Nephron progenitor cell (in vitro differentiated cells): ENCODE measurements around the gene RAB7B.
"Not testable (repeated sequence)": the region's sequence is repeated elsewhere in the genome, so short reads cannot be mapped to it uniquely, and the experiment has no call there.

Experiments
- DNase-seq: peaks from one replicate; pipeline ENCODE4 v3.0.0; 2021
- H3K27ac Mint-ChIP-seq: 2 replicates; pipeline ENCODE4 v1.8.0; 2021; ENCODE audit warnings: mild to moderate bottlenecking, moderate library complexity, mixed read lengths
- H3K27me3 Mint-ChIP-seq: 2 replicates; pipeline ENCODE4 v1.8.0; 2021; ENCODE audit warnings: mild to moderate bottlenecking, low read depth, mixed read lengths; ENCODE audit not compliant: poor library complexity
- H3K36me3 Mint-ChIP-seq: 2 replicates; pipeline ENCODE4 v1.8.0; 2021; ENCODE audit warnings: low read depth, mixed read lengths
- H3K4me1 Mint-ChIP-seq: 2 replicates; pipeline ENCODE4 v1.8.0; 2021; ENCODE audit warnings: mixed read lengths
- H3K4me3 Mint-ChIP-seq: 2 replicates; pipeline ENCODE4 v1.8.0; 2021; ENCODE audit warnings: mild to moderate bottlenecking, moderate library complexity, mixed read lengths
- H3K9me3 Mint-ChIP-seq: 2 replicates; pipeline ENCODE4 v1.8.0; 2021; ENCODE audit warnings: mild to moderate bottlenecking, moderate library complexity, mixed read lengths
- TF ChIP-seq, protein P1 (sequence below): fragments of 200-600 bp; sonication (generic); IDR thresholded peaks from 2 replicates; pipeline ENCODE4 v1.5.0; 2021; ENCODE audit warnings: antibody characterized with exemption

RAB7B gene, protein sequence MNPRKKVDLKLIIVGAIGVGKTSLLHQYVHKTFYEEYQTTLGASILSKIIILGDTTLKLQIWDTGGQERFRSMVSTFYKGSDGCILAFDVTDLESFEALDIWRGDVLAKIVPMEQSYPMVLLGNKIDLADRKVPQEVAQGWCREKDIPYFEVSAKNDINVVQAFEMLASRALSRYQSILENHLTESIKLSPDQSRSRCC

DNA sequence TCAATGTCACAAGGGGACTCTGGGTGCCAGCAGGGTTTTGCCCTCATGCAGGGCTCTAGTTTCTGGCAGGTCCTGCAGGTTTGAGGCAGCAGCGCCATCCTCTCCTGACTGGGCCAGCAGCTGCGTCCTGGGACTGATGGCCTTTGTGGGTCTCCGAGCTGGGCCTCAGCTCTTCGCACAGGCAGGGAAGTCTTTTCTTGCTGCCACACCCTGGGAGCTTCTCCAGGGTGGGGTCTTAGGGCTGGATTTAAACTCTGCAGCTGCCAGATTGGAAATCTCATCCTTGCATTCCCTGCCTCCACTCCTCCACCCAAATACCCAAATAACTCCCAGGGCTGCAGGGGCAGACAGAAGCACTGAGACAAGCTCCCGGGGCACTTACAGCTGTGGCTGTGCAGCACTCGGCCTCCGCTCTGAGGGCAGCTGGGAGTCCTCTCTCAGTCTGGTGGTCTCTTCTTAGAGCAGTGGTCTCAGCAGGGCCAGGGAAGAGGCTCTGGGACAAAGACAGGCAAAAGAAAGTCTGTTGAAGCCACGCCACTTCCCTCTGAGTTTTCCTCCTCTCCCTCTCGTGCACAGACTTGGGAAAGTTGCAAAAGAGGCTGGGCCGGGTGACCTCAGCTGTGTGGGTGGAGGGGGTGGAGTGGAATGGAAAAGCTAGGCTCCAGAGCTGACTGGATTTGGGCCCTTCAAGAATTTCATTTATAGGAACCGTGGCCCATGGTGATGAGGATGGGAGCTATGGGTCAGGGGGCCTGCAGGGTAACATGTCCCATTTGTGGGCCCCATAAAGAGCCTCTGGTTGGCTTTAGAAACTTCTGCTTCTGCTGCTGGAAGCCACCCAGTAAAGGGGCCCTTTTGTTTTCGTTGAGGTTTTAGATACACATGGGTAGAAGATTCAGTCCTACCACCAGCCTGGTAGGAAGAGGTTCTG, at the start of gene RAB7B:
RAB7B (minus strand) TSS at position 525 of the 931 bp plus-strand sequence. CDS start 9,260 bp downstream, outside the sequence.
- H3K4me1 Mint-ChIP-seq: peaks cover 43% of the 10 kb centered on the region
- TF ChIP-seq, protein P1, sequence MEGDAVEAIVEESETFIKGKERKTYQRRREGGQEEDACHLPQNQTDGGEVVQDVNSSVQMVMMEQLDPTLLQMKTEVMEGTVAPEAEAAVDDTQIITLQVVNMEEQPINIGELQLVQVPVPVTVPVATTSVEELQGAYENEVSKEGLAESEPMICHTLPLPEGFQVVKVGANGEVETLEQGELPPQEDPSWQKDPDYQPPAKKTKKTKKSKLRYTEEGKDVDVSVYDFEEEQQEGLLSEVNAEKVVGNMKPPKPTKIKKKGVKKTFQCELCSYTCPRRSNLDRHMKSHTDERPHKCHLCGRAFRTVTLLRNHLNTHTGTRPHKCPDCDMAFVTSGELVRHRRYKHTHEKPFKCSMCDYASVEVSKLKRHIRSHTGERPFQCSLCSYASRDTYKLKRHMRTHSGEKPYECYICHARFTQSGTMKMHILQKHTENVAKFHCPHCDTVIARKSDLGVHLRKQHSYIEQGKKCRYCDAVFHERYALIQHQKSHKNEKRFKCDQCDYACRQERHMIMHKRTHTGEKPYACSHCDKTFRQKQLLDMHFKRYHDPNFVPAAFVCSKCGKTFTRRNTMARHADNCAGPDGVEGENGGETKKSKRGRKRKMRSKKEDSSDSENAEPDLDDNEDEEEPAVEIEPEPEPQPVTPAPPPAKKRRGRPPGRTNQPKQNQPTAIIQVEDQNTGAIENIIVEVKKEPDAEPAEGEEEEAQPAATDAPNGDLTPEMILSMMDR: no peak
- peaks cover 3% of the 10 kb centered on the region for H3K27me3 Mint-ChIP-seq
- peak within 1 kb of the TSS; percentile 46 for H3K27ac Mint-ChIP-seq
- no peaks in the 10 kb centered on the region for H3K36me3 Mint-ChIP-seq
- no peak within 1 kb of the TSS for H3K4me3 Mint-ChIP-seq
- DNase-seq: no peak
- H3K9me3 Mint-ChIP-seq: peaks cover 9% of the 10 kb centered on the region

DNA sequence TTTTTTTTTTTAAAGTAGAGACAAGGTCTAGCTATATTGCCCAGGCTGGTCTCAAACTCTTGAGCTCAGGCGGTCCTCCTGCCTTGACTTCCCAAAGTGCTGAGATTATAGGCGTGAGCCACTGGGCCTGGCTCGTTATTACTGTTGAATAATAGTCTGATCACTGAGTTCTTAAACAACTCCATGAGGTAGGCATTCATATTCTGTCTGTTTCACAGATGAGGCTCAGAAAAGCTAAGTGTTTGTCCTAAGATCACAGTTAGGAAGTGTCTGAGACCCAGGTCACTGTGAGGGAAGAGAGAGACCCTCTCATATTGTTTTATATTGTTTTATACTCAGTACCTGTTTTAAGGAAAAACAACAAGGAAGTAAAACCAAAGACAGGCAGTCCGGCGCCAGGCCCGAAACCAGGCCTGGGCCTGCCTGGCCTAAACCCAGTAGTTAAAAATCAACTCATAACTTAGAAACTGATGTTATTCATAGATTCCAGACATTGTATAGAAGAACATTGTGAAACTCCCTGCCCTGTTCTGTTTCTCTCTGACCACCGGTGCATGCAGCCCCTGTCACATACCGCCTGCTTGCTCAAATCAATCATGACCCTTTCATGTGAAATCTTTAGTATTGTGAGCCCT, 49.2 kb upstream of the RAB7B start:
- not testable (repeated sequence) for H3K4me3 Mint-ChIP-seq, DNase-seq, H3K36me3 Mint-ChIP-seq, H3K9me3 Mint-ChIP-seq, H3K27ac Mint-ChIP-seq
- peaks cover 14% of the 10 kb centered on the region for H3K27me3 Mint-ChIP-seq
- peaks cover 13% of the 10 kb centered on the region for H3K4me1 Mint-ChIP-seq

DNA sequence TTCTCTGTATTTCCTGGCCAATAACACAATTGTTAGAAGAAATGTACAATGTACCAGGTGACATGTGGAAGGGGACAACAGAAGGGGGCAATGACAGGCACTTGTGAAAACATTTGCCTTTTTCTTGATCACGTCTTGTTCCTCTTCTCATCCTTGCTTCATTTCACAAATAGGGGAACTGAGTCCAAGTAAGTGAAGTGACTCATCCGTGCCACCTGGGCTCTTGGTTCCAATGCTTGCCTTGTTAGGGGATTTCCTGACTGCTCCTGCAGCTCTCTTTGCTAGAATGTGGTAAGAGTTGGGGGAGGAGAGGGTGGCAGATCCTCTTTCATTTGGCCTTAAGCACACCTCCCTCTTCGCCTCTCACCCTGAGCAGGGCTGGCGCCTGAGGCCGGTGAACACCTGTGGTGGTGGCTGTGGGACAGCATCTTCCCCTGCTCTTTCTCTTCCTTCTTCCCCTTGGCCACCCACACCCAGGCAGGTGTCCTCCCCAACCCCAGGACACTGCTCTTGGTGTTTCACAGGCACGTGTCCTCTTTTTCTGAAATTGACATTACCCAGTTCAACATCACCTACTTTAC, 47.5 kb upstream of the RAB7B start:
- no peak for DNase-seq

DNA sequence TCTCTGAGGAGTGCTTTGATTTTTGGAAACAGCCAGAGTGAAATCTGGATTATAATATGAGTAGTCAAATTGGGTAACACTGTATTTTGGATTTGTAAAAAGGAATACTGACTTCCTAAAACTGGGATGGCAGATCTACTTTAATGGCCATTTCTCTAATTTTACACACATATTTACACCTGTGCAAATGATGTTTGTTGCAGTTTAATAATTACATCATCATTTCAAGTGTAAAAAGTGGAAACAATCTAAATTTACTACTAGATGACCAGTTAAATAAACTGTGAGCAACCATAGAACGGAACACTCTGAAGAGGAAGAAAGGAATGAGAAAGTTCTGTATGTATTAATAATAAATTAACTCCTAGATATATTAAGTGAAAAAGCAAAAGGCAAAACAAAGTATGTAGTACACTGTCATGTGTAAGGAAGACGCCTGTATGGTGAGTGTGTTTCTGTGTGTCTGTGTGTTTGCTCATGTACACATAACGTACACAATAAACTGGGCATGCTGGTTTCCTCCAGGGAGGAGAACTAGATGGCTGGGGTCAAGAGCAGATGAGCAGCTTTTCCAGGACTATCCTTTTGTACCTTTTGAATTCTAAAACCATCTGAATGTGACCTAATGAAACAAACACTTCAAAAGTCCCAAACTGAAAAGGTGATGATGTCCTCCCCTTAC, 46.9 kb upstream of the RAB7B start:
- H3K27me3 Mint-ChIP-seq: peaks cover 11% of the 10 kb centered on the region
- H3K27ac Mint-ChIP-seq: no peak overlapping the region
- H3K4me3 Mint-ChIP-seq: no peak overlapping the region
- H3K9me3 Mint-ChIP-seq: peaks cover 7% of the 10 kb centered on the region
- DNase-seq: no peak
- H3K4me1 Mint-ChIP-seq: peaks cover 13% of the 10 kb centered on the region
- no peaks in the 10 kb centered on the region for H3K36me3 Mint-ChIP-seq
- TF ChIP-seq, protein P1: no peak

More for the DNA sequence above, 47.5 kb upstream of the RAB7B start:
- Mint-ChIP-seq H3K27me3 (peaks cover 11% of the 10 kb centered on the region), H3K4me1 (peaks cover 13% of the 10 kb centered on the region), H3K27ac (no peak overlapping the region), H3K9me3 (peaks cover 7% of the 10 kb centered on the region), H3K4me3 (no peak overlapping the region), H3K36me3 (no peaks in the 10 kb centered on the region)
- TF ChIP-seq, protein P1: no peak

DNA sequence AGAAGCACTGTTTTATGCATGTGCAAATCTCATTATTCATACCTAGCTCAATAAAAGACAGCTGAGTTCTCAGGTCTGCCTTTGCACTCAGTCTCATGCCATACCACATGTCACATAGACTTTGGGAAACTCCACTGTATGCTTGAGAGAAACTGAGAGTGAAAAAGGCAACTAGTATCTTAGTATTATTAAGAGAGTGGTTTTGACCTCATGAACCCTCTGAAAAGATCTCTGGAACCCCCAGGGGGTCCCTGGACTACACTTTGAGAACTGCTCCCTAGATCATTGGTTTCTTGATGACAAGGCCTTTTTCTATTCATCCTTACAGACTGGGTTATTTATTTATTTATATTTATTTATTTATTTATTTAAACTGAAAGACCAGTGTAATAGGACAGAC, 46.1 kb upstream of the RAB7B start:
- Mint-ChIP-seq H3K9me3 (peaks cover 7% of the 10 kb centered on the region), H3K4me1 (peaks cover 13% of the 10 kb centered on the region), H3K27me3 (peaks cover 11% of the 10 kb centered on the region), H3K4me3 (no peak overlapping the region), H3K27ac (no peak overlapping the region), H3K36me3 (no peaks in the 10 kb centered on the region)
- TF ChIP-seq, protein P1: no peak
- DNase-seq: no peak
